ENCODE data around the gene CYB5R4. TPM values are rescaled to one million over a fixed set of nuclear protein-coding genes. Genes with fewer than 3 reads are reported as not detected.

CYB5R4 gene
- total and polyA plus RNA-seq, 2 of the 13 experiments (the other 11 are each of a cell fraction or from before 2014, with no cell fraction given) = 5.3 to 26.1 TPM

GRCh38 chr6:83859410-83860358 lies at the start of gene CYB5R4 (continued):
- peak; percentile 9; the same call in 1 of the 2 replicates for TF ChIP-seq HCFC1 (IDR thresholded peaks at IDR 0.05; ENCODE audit: low read depth, low read length)
- TF ChIP-seq, protein P1, sequence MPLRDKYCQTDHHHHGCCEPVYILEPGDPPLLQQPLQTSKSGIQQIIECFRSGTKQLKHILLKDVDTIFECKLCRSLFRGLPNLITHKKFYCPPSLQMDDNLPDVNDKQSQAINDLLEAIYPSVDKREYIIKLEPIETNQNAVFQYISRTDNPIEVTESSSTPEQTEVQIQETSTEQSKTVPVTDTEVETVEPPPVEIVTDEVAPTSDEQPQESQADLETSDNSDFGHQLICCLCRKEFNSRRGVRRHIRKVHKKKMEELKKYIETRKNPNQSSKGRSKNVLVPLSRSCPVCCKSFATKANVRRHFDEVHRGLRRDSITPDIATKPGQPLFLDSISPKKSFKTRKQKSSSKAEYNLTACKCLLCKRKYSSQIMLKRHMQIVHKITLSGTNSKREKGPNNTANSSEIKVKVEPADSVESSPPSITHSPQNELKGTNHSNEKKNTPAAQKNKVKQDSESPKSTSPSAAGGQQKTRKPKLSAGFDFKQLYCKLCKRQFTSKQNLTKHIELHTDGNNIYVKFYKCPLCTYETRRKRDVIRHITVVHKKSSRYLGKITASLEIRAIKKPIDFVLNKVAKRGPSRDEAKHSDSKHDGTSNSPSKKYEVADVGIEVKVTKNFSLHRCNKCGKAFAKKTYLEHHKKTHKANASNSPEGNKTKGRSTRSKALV (CRISPR knock-in tag; IDR thresholded peaks at IDR 0.05) = peak; percentile 86; the same call in 1 of the 2 replicates
- TF ChIP-seq PLRG1 (conservative IDR thresholded peaks at IDR 0.05) = no peak
- TF ChIP-seq MAFG (CRISPR knock-in tag; IDR thresholded peaks at IDR 0.05) = peak; percentile 64; the same call in 1 of the 2 replicates
- no peak for TF ChIP-seq ZKSCAN1 (IDR thresholded peaks at IDR 0.05; ENCODE audit: low read length)
- TF ChIP-seq, protein P2, sequence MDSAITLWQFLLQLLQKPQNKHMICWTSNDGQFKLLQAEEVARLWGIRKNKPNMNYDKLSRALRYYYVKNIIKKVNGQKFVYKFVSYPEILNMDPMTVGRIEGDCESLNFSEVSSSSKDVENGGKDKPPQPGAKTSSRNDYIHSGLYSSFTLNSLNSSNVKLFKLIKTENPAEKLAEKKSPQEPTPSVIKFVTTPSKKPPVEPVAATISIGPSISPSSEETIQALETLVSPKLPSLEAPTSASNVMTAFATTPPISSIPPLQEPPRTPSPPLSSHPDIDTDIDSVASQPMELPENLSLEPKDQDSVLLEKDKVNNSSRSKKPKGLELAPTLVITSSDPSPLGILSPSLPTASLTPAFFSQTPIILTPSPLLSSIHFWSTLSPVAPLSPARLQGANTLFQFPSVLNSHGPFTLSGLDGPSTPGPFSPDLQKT (CRISPR knock-in tag; IDR thresholded peaks at IDR 0.05; ENCODE audit: borderline replicate concordance) = no peak; the same call in 1 of the 2 replicates
- TF ChIP-seq KIAA2018 (CRISPR knock-in tag; IDR thresholded peaks at IDR 0.05; ENCODE audit: borderline replicate concordance) = no peak
- TF ChIP-seq ERF (CRISPR knock-in tag; IDR thresholded peaks at IDR 0.05) = peak; percentile 95
- TF ChIP-seq EZH2 (conservative IDR thresholded peaks at IDR 0.05; ENCODE audit: low read depth, low read length) = no peak
- TF ChIP-seq ZMYM3 (CRISPR knock-in tag; IDR thresholded peaks at IDR 0.05) = no peak
- no peak for TF ChIP-seq ZNF260 (CRISPR knock-in tag; IDR thresholded peaks at IDR 0.05; ENCODE audit: borderline replicate concordance, low read depth)
- TF ChIP-seq ISX (CRISPR knock-in tag; conservative IDR thresholded peaks at IDR 0.05) = peak; percentile 99
- peak; percentile 21; the same call in 1 of the 2 replicates for TF ChIP-seq MAFF (IDR thresholded peaks at IDR 0.05; ENCODE audit: low read depth, low read length)
- TF ChIP-seq, protein P3, sequence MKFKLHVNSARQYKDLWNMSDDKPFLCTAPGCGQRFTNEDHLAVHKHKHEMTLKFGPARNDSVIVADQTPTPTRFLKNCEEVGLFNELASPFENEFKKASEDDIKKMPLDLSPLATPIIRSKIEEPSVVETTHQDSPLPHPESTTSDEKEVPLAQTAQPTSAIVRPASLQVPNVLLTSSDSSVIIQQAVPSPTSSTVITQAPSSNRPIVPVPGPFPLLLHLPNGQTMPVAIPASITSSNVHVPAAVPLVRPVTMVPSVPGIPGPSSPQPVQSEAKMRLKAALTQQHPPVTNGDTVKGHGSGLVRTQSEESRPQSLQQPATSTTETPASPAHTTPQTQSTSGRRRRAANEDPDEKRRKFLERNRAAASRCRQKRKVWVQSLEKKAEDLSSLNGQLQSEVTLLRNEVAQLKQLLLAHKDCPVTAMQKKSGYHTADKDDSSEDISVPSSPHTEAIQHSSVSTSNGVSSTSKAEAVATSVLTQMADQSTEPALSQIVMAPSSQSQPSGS (CRISPR knock-in tag; IDR thresholded peaks at IDR 0.05) = peak; percentile 89; the same call in 1 of the 2 replicates
- no peak for TF ChIP-seq PAWR (CRISPR knock-in tag; IDR thresholded peaks at IDR 0.05; ENCODE audit: borderline replicate concordance)
- no peak for TF ChIP-seq SMAD1 (CRISPR knock-in tag; IDR thresholded peaks at IDR 0.05; ENCODE audit: borderline replicate concordance, low read depth)

Data from HepG2 (cell line).